A549 (cell line): Measurements from ENCODE around the gene AMZ2. TPM values are rescaled to one million over a fixed set of nuclear protein-coding genes. Genes with fewer than 3 reads are reported as not detected.

Experiments
- ATOH8 ChIP-seq: fragments of 250-450 bp; sonication (Bioruptor Pico); IDR thresholded peaks from 2 replicates; pipeline ENCODE4 v1.5.0; 2020; ENCODE audit warnings: low read depth, mild to moderate bottlenecking, moderate library complexity
- BCL3 ChIP-seq: fragments of >200 bp; sonication (Bioruptor Twin); formaldehyde crosslinking; IDR thresholded peaks from 3 replicates; pipeline ENCODE4 v1.6.1; 2016
- CHD2 ChIP-seq: fragments of 150-350 bp; IDR thresholded peaks from 2 replicates; pipeline ENCODE4 v1.6.1; 2014; ENCODE audit warnings: low read length; ENCODE audit not compliant: partially characterized antibody
- EHMT2 ChIP-seq: fragments of 200-600 bp; sonication (generic); IDR thresholded peaks from 2 replicates; pipeline ENCODE4 v1.6.1; 2016; ENCODE audit warnings: antibody characterized with exemption, low read depth, mild to moderate bottlenecking, moderate library complexity
- ESRRA ChIP-seq: fragments of 150-350 bp; IDR thresholded peaks from 2 replicates; pipeline ENCODE4 v1.6.1; 2014; ENCODE audit warnings: mild to moderate bottlenecking, low read length, borderline replicate concordance
- HEYL ChIP-seq: fragments of 250-450 bp; sonication (Bioruptor Pico); IDR thresholded peaks from 2 replicates; pipeline ENCODE4 v1.8.0; 2021; ENCODE audit warnings: mild to moderate bottlenecking, moderate library complexity
- HOXA7 ChIP-seq: fragments of 250-450 bp; sonication (Bioruptor Pico); IDR thresholded peaks from 2 replicates; pipeline ENCODE4 v1.5.0; 2020; ENCODE audit warnings: mild to moderate bottlenecking, moderate library complexity
- HOXB5 ChIP-seq: fragments of 250-450 bp; sonication (Bioruptor Pico); IDR thresholded peaks from 2 replicates; pipeline ENCODE4 v1.5.0; 2020; ENCODE audit warnings: mild to moderate bottlenecking, moderate library complexity
- JUNB ChIP-seq: fragments of >200 bp; sonication (Bioruptor Twin); formaldehyde crosslinking; IDR thresholded peaks from 2 replicates; pipeline ENCODE4 v1.6.1; 2016
- KDM1A ChIP-seq: fragments of 200-600 bp; sonication (generic); IDR thresholded peaks from 2 replicates; pipeline ENCODE4 v1.6.1; 2016; ENCODE audit warnings: low read depth, mild to moderate bottlenecking
- MAZ ChIP-seq: fragments of 150-350 bp; IDR thresholded peaks from 2 replicates; pipeline ENCODE4 v1.6.1; 2014; ENCODE audit warnings: antibody characterized with exemption, low read depth, low read length, borderline replicate concordance
- MYC ChIP-seq: IDR thresholded peaks from 2 replicates; pipeline ENCODE4 v1.6.1; 2012; ENCODE audit warnings: mild to moderate bottlenecking, inconsistent platforms, low read length, improper control_type of control experiment, borderline replicate concordance
- NFE2L2 ChIP-seq: fragments of 150-350 bp; conservative IDR thresholded peaks from 2 replicates; pipeline ENCODE4 v1.6.1; 2014; ENCODE audit warnings: low read length
- NPAS2 ChIP-seq: fragments of 250-450 bp; sonication (Bioruptor Pico); IDR thresholded peaks from 2 replicates; pipeline ENCODE4 v1.8.0; 2022; ENCODE audit warnings: mild to moderate bottlenecking, moderate library complexity, borderline replicate concordance
- NR3C1 ChIP-seq: fragments of >200 bp; sonication (Bioruptor Twin); formaldehyde crosslinking; IDR thresholded peaks from 3 replicates; pipeline ENCODE4 v1.6.1; 2017
- POLR2A ChIP-seq: IDR thresholded peaks from 2 replicates; pipeline ENCODE4 v1.6.1; 2012; ENCODE audit warnings: mild to moderate bottlenecking, low read length
- RAD21 ChIP-seq, 2 experiments: fragments of >200 bp in 1 of 2; sonication (Bioruptor Twin) in 1 of 2; formaldehyde crosslinking in 1 of 2; IDR thresholded peaks in 1 of 2; conservative IDR thresholded peaks in 1 of 2; 2 replicates in 1 of 2; 3 replicates in 1 of 2; pipeline ENCODE4 v1.6.1; 2012 to 2018; ENCODE audit warnings: inconsistent platforms in 1 of 2
- RFX5 ChIP-seq: fragments of 450-650 bp; IDR thresholded peaks from 2 replicates; pipeline ENCODE4 v1.7.1; 2014; ENCODE audit warnings: antibody characterized with exemption, mild to moderate bottlenecking, moderate library complexity
- RNF2 ChIP-seq: fragments of 200-600 bp; sonication (generic); IDR thresholded peaks from 2 replicates; pipeline ENCODE4 v1.6.1; 2016; ENCODE audit warnings: low read depth, mild to moderate bottlenecking, antibody characterized with exemption, moderate library complexity, borderline replicate concordance
- ZC3H11A ChIP-seq: fragments of 450-650 bp; IDR thresholded peaks from 2 replicates; pipeline ENCODE4 v1.6.1; 2014; ENCODE audit warnings: antibody characterized with exemption, mild to moderate bottlenecking
- polyA plus RNA-seq, 4 experiments: library from polyadenylated mRNA; depleted of rRNA in 3 of 4; stranded (reverse); fragments of >200 nt; fragmentation: RNase III in 1 of 4; extraction: RNeasy Plus Mini Kit Qiagen cat#74134 plus additional on column Dnase treatment in 1 of 4; gene quantifications; 2 replicates in 3 of 4; 3 replicates in 1 of 4; pipeline ENCODE4 v1.2.3, GENCODE V29; 2011 to 2017
- TF ChIP-seq, protein P1 (sequence below): IDR thresholded peaks from 2 replicates; pipeline ENCODE4 v1.6.1; 2012
- TF ChIP-seq, protein P2 (sequence below): fragments of 150-350 bp; IDR thresholded peaks from 2 replicates; pipeline ENCODE4 v1.6.1; 2014; ENCODE audit warnings: low read depth, mild to moderate bottlenecking, low read length
- TF ChIP-seq, protein P3 (sequence below): IDR thresholded peaks from 2 replicates; pipeline ENCODE4 v1.6.1; 2012

The AMZ2 gene
- polyA plus RNA-seq, 2 of the 4 experiments (the other 2 are of a cell fraction) = 105 to 201 TPM

DNA sequence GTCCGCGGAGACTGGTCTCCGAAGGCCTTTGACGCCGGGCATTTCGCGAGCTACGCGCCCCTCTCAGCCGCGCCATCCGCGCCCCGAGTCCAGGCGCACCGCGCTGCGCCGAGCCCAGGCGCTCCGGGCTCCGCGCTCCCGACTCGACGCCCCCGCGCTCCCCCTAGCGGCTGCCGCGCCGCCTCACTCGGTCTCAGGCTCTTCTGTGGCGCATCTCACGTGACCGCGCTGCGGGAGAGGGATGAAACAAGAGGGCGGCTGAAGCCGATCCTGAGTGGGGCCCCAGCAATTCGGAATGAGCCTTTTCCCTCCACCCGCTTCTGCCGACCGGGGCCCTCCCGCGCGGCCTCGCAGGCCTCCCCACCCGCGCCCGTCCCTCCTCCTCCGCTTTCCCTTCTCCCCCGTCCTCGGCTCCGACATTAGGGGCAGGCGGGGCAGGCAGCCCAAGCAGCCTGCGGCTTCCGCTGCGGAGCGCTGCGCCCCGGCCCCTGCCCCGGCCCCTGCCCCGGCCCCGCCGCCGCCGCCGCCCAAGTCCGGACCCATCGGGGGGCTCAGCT, 42.5 kb upstream of the AMZ2 start (continued):
- TF ChIP-seq CHD2 (no peak), MAZ (0 out of 2 replicates have a peak, but pooled peaks have one; percentile 54), NR3C1 (no peak), KDM1A (no peak), ZC3H11A (no peak), POLR2A (peak; percentile 71), JUNB (no peak), BCL3 (peak; percentile 81; the same call in 2 of the 3 replicates), HEYL (CRISPR knock-in tag) (no peak), ESRRA (no peak), HOXB5 (no peak), RAD21 (conservative IDR thresholded peaks at IDR 0.05 in 1 of 2, IDR thresholded peaks at IDR 0.05 in 1 of 2) (peak in 1 of 2 experiments; percentile 51; a peak in 3 of 5 replicates), NPAS2 (CRISPR knock-in tag) (no peak), RFX5 (no peak), RNF2 (no peak), HOXA7 (CRISPR knock-in tag) (no peak), MYC (peak; percentile 48; the same call in 1 of the 2 replicates), EHMT2 (no peak), ATOH8 (no peak), NFE2L2 (no peak)
- TF ChIP-seq, protein P1, sequence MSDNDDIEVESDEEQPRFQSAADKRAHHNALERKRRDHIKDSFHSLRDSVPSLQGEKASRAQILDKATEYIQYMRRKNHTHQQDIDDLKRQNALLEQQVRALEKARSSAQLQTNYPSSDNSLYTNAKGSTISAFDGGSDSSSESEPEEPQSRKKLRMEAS = peak; percentile 91
- TF ChIP-seq, protein P2, sequence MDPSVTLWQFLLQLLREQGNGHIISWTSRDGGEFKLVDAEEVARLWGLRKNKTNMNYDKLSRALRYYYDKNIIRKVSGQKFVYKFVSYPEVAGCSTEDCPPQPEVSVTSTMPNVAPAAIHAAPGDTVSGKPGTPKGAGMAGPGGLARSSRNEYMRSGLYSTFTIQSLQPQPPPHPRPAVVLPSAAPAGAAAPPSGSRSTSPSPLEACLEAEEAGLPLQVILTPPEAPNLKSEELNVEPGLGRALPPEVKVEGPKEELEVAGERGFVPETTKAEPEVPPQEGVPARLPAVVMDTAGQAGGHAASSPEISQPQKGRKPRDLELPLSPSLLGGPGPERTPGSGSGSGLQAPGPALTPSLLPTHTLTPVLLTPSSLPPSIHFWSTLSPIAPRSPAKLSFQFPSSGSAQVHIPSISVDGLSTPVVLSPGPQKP = no peak
- TF ChIP-seq, protein P3, sequence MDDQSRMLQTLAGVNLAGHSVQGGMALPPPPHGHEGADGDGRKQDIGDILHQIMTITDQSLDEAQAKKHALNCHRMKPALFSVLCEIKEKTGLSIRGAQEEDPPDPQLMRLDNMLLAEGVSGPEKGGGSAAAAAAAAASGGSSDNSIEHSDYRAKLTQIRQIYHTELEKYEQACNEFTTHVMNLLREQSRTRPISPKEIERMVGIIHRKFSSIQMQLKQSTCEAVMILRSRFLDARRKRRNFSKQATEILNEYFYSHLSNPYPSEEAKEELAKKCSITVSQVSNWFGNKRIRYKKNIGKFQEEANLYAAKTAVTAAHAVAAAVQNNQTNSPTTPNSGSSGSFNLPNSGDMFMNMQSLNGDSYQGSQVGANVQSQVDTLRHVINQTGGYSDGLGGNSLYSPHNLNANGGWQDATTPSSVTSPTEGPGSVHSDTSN = 0 out of 2 replicates have a peak, but pooled peaks have one; percentile 31
- TF ChIP-seq, all 56 proteins: peak for 15
